Measurements from ENCODE around the gene LMOD2. TPM values are rescaled to one million over a fixed set of nuclear protein-coding genes. Genes with fewer than 3 reads are reported as not detected.

The LMOD2 gene
- total RNA-seq, 3 donors from 2014 or later, result not detected

GRCh38 chr7:123690550-123690949 is 34.9 kb downstream of the LMOD2 start:
- no peak overlapping the region for H3K27ac ChIP-seq
- no peaks in the 10 kb centered on the region for H3K9me3 ChIP-seq
- no peaks in the 10 kb centered on the region for H3K27me3 ChIP-seq
- H3K36me3 ChIP-seq, result no peaks in the 10 kb centered on the region
- no peak for DNase-seq (ENCODE audit: low spot score in 2 of 2)
- intact Hi-C loops (cut with DNase I; ENCODE audit: low total_unique reads), result no loop called here
- no peak overlapping the region for H3K4me3 ChIP-seq
- no peak for TF ChIP-seq POLR2A (IDR thresholded peaks at IDR 0.05)
- TF ChIP-seq POLR2AphosphoS5 (IDR thresholded peaks at IDR 0.05), result no peak
- TF ChIP-seq CTCF (IDR thresholded peaks at IDR 0.05), result no peak
- H3K4me1 ChIP-seq, result no peaks in the 10 kb centered on the region

- no peak overlapping the region for H3K27ac ChIP-seq
- no peaks in the 10 kb centered on the region for H3K9me3 ChIP-seq
- TF ChIP-seq POLR2AphosphoS5 (IDR thresholded peaks at IDR 0.05), result no peak
- no peak for TF ChIP-seq CTCF (IDR thresholded peaks at IDR 0.05)
- TF ChIP-seq POLR2A (IDR thresholded peaks at IDR 0.05), result no peak
- intact Hi-C loops (cut with DNase I; ENCODE audit: low total_unique reads), result no loop called here
- H3K4me3 ChIP-seq, result no peak overlapping the region
- DNase-seq (ENCODE audit: low spot score in 2 of 2), result no peak
- no peaks in the 10 kb centered on the region for H3K36me3 ChIP-seq
- no peaks in the 10 kb centered on the region for H3K27me3 ChIP-seq
- no peaks in the 10 kb centered on the region for H3K4me1 ChIP-seq
Observed at GRCh38 chr7:123692471-123692877, 36.8 kb downstream of the LMOD2 start.

GRCh38 chr7:123695944-123696677 is 40.4 kb downstream of the LMOD2 start:
- intact Hi-C loops (cut with DNase I; ENCODE audit: low total_unique reads), result no loop called here
- Histone ChIP-seq H3K27ac (no peak overlapping the region), H3K4me1 (no peaks in the 10 kb centered on the region), H3K27me3 (no peaks in the 10 kb centered on the region), H3K36me3 (no peaks in the 10 kb centered on the region), H3K4me3 (no peak overlapping the region), H3K9me3 (no peaks in the 10 kb centered on the region)
- no peak for TF ChIP-seq POLR2AphosphoS5 (IDR thresholded peaks at IDR 0.05)
- TF ChIP-seq POLR2A (IDR thresholded peaks at IDR 0.05), result no peak
- no peak for TF ChIP-seq CTCF (IDR thresholded peaks at IDR 0.05)
- no peak for DNase-seq (ENCODE audit: low spot score in 2 of 2)

- intact Hi-C loops (cut with DNase I; ENCODE audit: low total_unique reads), result no loop called here
- Histone ChIP-seq H3K4me3 (no peak overlapping the region), H3K4me1 (no peaks in the 10 kb centered on the region), H3K27me3 (no peaks in the 10 kb centered on the region), H3K27ac (no peak overlapping the region), H3K36me3 (peaks cover 4% of the 10 kb centered on the region), H3K9me3 (no peaks in the 10 kb centered on the region)
- TF ChIP-seq CTCF (IDR thresholded peaks at IDR 0.05), result no peak
- no peak for TF ChIP-seq POLR2A (IDR thresholded peaks at IDR 0.05)
- TF ChIP-seq POLR2AphosphoS5 (IDR thresholded peaks at IDR 0.05), result no peak
- no peak for DNase-seq (ENCODE audit: low spot score in 2 of 2)
Observed at GRCh38 chr7:123705211-123705901, 49.7 kb downstream of the LMOD2 start.

GRCh38 chr7:123709525-123709924 is 53.9 kb downstream of the LMOD2 start:
- intact Hi-C loops (cut with DNase I; ENCODE audit: low total_unique reads), result no loop called here
- peaks cover 0 to 1% of the 10 kb centered on the region in 2 donors for H3K4me1 ChIP-seq

More at GRCh38 chr7:123709525-123709924, 53.9 kb downstream of the LMOD2 start:
- TF ChIP-seq POLR2AphosphoS5 (IDR thresholded peaks at IDR 0.05) (no peak), POLR2A (IDR thresholded peaks at IDR 0.05) (no peak), CTCF (IDR thresholded peaks at IDR 0.05) (no peak)
- H3K4me3 ChIP-seq, result no peak overlapping the region
- no peaks in the 10 kb centered on the region for H3K27me3 ChIP-seq
- H3K9me3 ChIP-seq, result no peaks in the 10 kb centered on the region
- no peak for DNase-seq (ENCODE audit: low spot score in 2 of 2)
- no peak overlapping the region for H3K27ac ChIP-seq
- H3K36me3 ChIP-seq, result peaks cover 4% of the 10 kb centered on the region
